Hepatocyte (in vitro differentiated cells): ENCODE measurements around the gene SLC22A12. TPM values are rescaled to one million over a fixed set of nuclear protein-coding genes. Genes with fewer than 3 reads are reported as not detected.
A peak's percentile ranks its signal among the peaks of the same experiment; 100 is the strongest.

Experiments used
- DNase-seq: peaks from one replicate; pipeline ENCODE4 v3.0.0-alpha.2; 2016; ENCODE audit warnings: low spot score
- H2AFZ ChIP-seq: fragments of 200-600 bp; sonication (generic); 2 replicates; pipeline ENCODE4 v1.6.0; 2016; ENCODE audit warnings: antibody characterized with exemption, mild to moderate bottlenecking
- H3K27ac ChIP-seq: fragments of 200-600 bp; sonication (generic); 2 replicates; pipeline ENCODE4 v1.5.1; 2016; ENCODE audit warnings: mild to moderate bottlenecking
- H3K27me3 ChIP-seq: fragments of 200-600 bp; sonication (generic); 2 replicates; pipeline ENCODE4 v1.6.1; 2016
- H3K36me3 ChIP-seq: fragments of 200-600 bp; sonication (generic); replicated peaks from 2 replicates; pipeline ENCODE4 v1.5.1; 2016; ENCODE audit warnings: low read depth; ENCODE audit not compliant: insufficient read depth
- H3K4me1 ChIP-seq: fragments of 200-600 bp; sonication (generic); 2 replicates; pipeline ENCODE4 v1.5.1; 2016; ENCODE audit warnings: mild to moderate bottlenecking, moderate library complexity; ENCODE audit not compliant: insufficient read depth
- H3K4me2 ChIP-seq: fragments of 200-600 bp; sonication (generic); 2 replicates; pipeline ENCODE4 v1.6.0; 2016
- H3K4me3 ChIP-seq: fragments of 200-600 bp; sonication (generic); 2 replicates; pipeline ENCODE4 v1.5.1; 2016; ENCODE audit warnings: mild to moderate bottlenecking
- H3K79me2 ChIP-seq: fragments of 200-600 bp; sonication (generic); 2 replicates; pipeline ENCODE4 v1.6.0; 2017; ENCODE audit warnings: mild to moderate bottlenecking
- H3K9me2 ChIP-seq: fragments of 200-600 bp; sonication (generic); replicated peaks from 2 replicates; pipeline ENCODE4 v1.6.0; 2017; ENCODE audit warnings: mild to moderate bottlenecking; ENCODE audit not compliant: insufficient read depth
- H3K9me3 ChIP-seq: fragments of 200-600 bp; sonication (generic); 2 replicates; pipeline ENCODE4 v1.5.1; 2016; ENCODE audit warnings: low read depth, mild to moderate bottlenecking
- H4K20me1 ChIP-seq: fragments of 200-600 bp; sonication (generic); 2 replicates; pipeline ENCODE4 v1.6.0; 2016; ENCODE audit warnings: mild to moderate bottlenecking; ENCODE audit not compliant: insufficient read depth, poor library complexity, severe bottlenecking
- CTCF ChIP-seq: fragments of 200-600 bp; sonication (generic); IDR thresholded peaks from 2 replicates; pipeline ENCODE4 v1.5.1; 2016; ENCODE audit warnings: antibody characterized with exemption, mild to moderate bottlenecking; ENCODE audit not compliant: poor library complexity
- EZH2 ChIP-seq: fragments of 200-600 bp; sonication (generic); IDR thresholded peaks from 2 replicates; pipeline ENCODE4 v1.6.1; 2016; ENCODE audit warnings: antibody characterized with exemption, mild to moderate bottlenecking, borderline replicate concordance
- EZH2phosphoT487 ChIP-seq: fragments of 200-600 bp; sonication (generic); IDR thresholded peaks from one replicate; pipeline ENCODE4 v1.6.1; 2018; ENCODE audit warnings: antibody characterized with exemption, mild to moderate bottlenecking, low read depth, moderate library complexity; ENCODE audit not compliant: unreplicated experiment, severe bottlenecking
- WGBS: methylation state at CpG from one replicate; pipeline ENCODE4 v1.1.6; 2016; ENCODE audit warnings: low lambda C conversion rate; ENCODE audit errors: missing lambda C conversion rate; 5-methylcytosine and 5-hydroxymethylcytosine counted together
- polyA plus RNA-seq: library from polyadenylated mRNA; unstranded; fragments of >200 nt; fragmentation: Nextera tagmentation; extraction: Ambion mirVana; gene quantifications from 2 replicates; pipeline ENCODE4 v1.2.1, GENCODE V29; 2016
- total RNA-seq: library from RNA; depleted of rRNA; stranded (reverse); fragments of >200 nt; gene quantifications from 2 replicates; pipeline ENCODE4 v1.2.3, GENCODE V29; 2014

Gene SLC22A12
- total and polyA plus RNA-seq, 2 experiments from 2014 or later: 0.11 TPM; not detected in 1

GRCh38 chr11:64613648-64614047 is 22.6 kb downstream of the SLC22A12 start:
- no peak overlapping the region for H3K27ac ChIP-seq
- no peaks in the 10 kb centered on the region for H3K9me2 ChIP-seq

GRCh38 chr11:64614917-64615316 is 23.9 kb downstream of the SLC22A12 start:
- Histone ChIP-seq H3K4me2 (no peak overlapping the region), H3K36me3 (no peaks in the 10 kb centered on the region), H3K79me2 (no peaks in the 10 kb centered on the region), H3K27me3 (no peaks in the 10 kb centered on the region), H4K20me1 (no peaks in the 10 kb centered on the region), H3K4me3 (no peak overlapping the region), H3K27ac (no peak overlapping the region), H2AFZ (no peak overlapping the region), H3K4me1 (peaks cover 11% of the 10 kb centered on the region), H3K9me2 (no peaks in the 10 kb centered on the region), H3K9me3 (no peaks in the 10 kb centered on the region)
- no peak for DNase-seq
- WGBS: 83% methylated on average over 5 of the region's 5 CpGs
- TF ChIP-seq EZH2 (no peak), EZH2phosphoT487 (no peak)

More at GRCh38 chr11:64613648-64614047, 22.6 kb downstream of the SLC22A12 start:
- no peaks in the 10 kb centered on the region for H3K9me3 ChIP-seq
- no peaks in the 10 kb centered on the region for H3K27me3 ChIP-seq
- H2AFZ ChIP-seq: no peak overlapping the region
- TF ChIP-seq CTCF: no peak
- TF ChIP-seq EZH2phosphoT487: no peak
- TF ChIP-seq EZH2: no peak
- no peaks in the 10 kb centered on the region for H4K20me1 ChIP-seq
- H3K4me1 ChIP-seq: no peaks in the 10 kb centered on the region
- H3K4me3 ChIP-seq: no peak overlapping the region
- no peak overlapping the region for H3K4me2 ChIP-seq
- H3K36me3 ChIP-seq: no peaks in the 10 kb centered on the region
- no peaks in the 10 kb centered on the region for H3K79me2 ChIP-seq
- no peak for DNase-seq
- WGBS: 91% methylated on average over 6 of the region's 6 CpGs

- no peaks in the 10 kb centered on the region for H4K20me1 ChIP-seq
- DNase-seq: no peak
- 88% methylated on average over 3 of the region's 3 CpGs for WGBS
Measured at GRCh38 chr11:64616817-64617216, 25.8 kb downstream of the SLC22A12 start.

GRCh38 chr11:64619196-64619595 is 28.2 kb downstream of the SLC22A12 start:
- H3K9me3 ChIP-seq: no peaks in the 10 kb centered on the region
- 95% methylated on average over 4 of the region's 4 CpGs for WGBS
- H3K4me1 ChIP-seq: peaks cover 24% of the 10 kb centered on the region
- DNase-seq: no peak
- H4K20me1 ChIP-seq: no peaks in the 10 kb centered on the region
- TF ChIP-seq CTCF (no peak), EZH2 (no peak), EZH2phosphoT487 (no peak)
- H2AFZ ChIP-seq: no peak overlapping the region
- H3K27ac ChIP-seq: peak overlapping the region; percentile 84
- no peaks in the 10 kb centered on the region for H3K36me3 ChIP-seq
- no peak overlapping the region for H3K4me3 ChIP-seq
- H3K27me3 ChIP-seq: no peaks in the 10 kb centered on the region
- no peaks in the 10 kb centered on the region for H3K79me2 ChIP-seq
- H3K4me2 ChIP-seq: peak overlapping the region; percentile 64
- no peaks in the 10 kb centered on the region for H3K9me2 ChIP-seq

More at GRCh38 chr11:64616817-64617216, 25.8 kb downstream of the SLC22A12 start:
- Histone ChIP-seq H2AFZ (no peak overlapping the region), H3K9me2 (no peaks in the 10 kb centered on the region), H3K4me1 (peaks cover 24% of the 10 kb centered on the region), H3K27me3 (no peaks in the 10 kb centered on the region), H3K4me3 (no peak overlapping the region), H3K4me2 (no peak overlapping the region), H3K27ac (no peak overlapping the region), H3K36me3 (no peaks in the 10 kb centered on the region), H3K79me2 (no peaks in the 10 kb centered on the region), H3K9me3 (no peaks in the 10 kb centered on the region)
- TF ChIP-seq CTCF (no peak), EZH2phosphoT487 (no peak), EZH2 (no peak)
